GM10248 (cell line): ENCODE data around the gene RECQL5.

ENCODE experiments used
- CTCF ChIA-PET: fragments of 300-600 bp; sonication (Branson Sonifier 250); formaldehyde crosslinking; extraction: SDS; loops from one replicate; lab custom pipeline; 2021; ENCODE audit warnings: antibody characterized with exemption; lab: Yijun Ruan, JAX
- POLR2A ChIA-PET: fragments of 350-650 bp; sonication (Branson Sonifier 250); formaldehyde crosslinking; extraction: SDS; loops from one replicate; lab custom pipeline; 2020; ENCODE audit warnings: antibody characterized with exemption; lab: Yijun Ruan, JAX
- DNase-seq: peaks from one replicate; pipeline ENCODE4 v3.0.0; 2012; ENCODE audit errors: extremely low spot score
- CTCF ChIP-seq: IDR thresholded peaks from 2 replicates; pipeline ENCODE4 v1.5.1; 2012; ENCODE audit warnings: mild to moderate bottlenecking, low read depth; ENCODE audit errors: extremely low read depth, missing control alignments, control extremely low read depth

Gene RECQL5

DNA sequence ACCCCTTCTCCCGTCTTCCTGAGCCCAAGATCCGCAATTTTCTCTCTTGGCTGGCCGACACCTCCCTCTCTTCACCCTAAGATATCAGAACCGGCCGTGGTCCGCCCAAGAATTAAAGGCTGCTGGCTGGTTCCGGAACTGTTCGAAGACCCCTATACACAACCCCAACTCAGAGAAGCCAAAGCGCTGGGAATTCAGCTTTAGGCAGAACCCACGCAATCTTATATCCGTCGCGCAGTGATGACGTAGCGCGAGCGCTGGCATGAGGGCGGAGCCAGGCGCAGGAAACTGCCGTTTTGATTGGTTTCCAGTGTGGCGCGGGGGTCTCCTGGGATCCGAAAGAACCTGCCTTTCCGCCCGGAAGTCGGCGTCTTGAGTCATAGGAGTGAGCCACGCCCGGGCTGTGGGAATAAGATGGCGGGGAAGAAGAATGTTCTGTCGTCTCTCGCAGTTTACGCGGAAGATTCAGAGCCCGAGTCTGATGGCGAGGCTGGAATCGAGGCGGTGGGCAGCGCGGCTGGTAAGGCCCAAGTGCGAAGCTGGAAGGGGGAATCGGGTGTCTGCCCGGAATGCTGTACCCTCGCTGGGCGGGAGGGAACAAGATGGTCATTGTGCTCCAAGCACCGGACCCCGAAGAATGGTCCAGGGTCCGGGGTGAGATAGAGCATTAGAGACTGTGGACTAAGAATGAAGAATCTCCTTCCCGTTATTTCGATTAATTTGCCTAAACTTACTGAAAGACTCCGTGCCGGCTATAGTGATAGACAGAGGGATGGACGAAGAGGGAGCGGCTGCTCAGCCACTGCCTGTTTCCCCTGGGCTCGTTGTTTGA is at the start of gene RECQL5, which contains the start of gene SAP30BP:
Gene RECQL5 (minus strand): TSS at position 196 of the 832 bp plus-strand sequence. CDS start 597 bp downstream, outside the sequence.
Gene SAP30BP (plus strand): TSS at position 380 of the 832 bp plus-strand sequence. CDS start 35 bp downstream, at position 415.
- ChIA-PET POLR2A (no interaction called here), CTCF (interaction anchor here (0.6 to 3.9 kb wide), 13 partner anchors 8 to 86 kb away, joined by 3 to 23 read pairs (median 5); partner anchors contain the start of gene SMIM5)
- no peak for TF ChIP-seq CTCF
- DNase-seq: peak; percentile 94

- no peak for DNase-seq
- POLR2A ChIA-PET: no interaction called here
- TF ChIP-seq CTCF: no peak
- CTCF ChIA-PET: no interaction called here
Observed at GRCh38 chr17:75712446-75712845, 45.5 kb upstream of the RECQL5 start.

DNA sequence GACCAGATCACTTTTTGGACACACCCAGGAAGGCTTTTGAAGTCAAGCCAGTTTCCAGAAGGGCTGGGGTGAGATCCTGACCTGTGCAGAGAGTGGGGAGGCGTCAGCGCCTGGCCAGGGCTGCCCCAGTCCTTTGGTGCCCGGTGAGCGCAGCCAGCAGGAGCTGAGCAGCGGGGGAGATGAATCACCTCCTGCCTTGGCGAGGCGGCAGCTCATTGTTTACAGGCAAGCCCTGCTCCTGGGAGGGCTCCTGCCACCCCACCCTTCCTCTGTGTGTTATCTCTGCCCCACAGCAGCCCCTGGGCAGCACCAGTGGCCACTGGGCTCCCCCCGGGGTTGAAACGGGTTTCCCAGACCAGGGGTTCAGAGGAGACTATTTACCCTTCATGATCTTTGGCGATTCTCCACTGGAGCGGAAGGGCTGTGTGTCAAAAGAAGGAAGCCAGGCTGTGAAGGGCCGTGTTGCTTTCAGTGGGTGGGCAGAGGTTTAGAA is 40.2 kb upstream of the RECQL5 start:
- DNase-seq: no peak
- POLR2A ChIA-PET: interaction anchor here (0.6 kb wide), 1 partner anchor 21 kb away, joined by 3 read pairs; no protein-coding TSS in a partner anchor
- no peak for TF ChIP-seq CTCF
- CTCF ChIA-PET: interaction anchor here (1.6 kb wide), 1 partner anchor 74 kb away, joined by 4 read pairs; the partner anchor contains the start of gene SMIM5

DNA sequence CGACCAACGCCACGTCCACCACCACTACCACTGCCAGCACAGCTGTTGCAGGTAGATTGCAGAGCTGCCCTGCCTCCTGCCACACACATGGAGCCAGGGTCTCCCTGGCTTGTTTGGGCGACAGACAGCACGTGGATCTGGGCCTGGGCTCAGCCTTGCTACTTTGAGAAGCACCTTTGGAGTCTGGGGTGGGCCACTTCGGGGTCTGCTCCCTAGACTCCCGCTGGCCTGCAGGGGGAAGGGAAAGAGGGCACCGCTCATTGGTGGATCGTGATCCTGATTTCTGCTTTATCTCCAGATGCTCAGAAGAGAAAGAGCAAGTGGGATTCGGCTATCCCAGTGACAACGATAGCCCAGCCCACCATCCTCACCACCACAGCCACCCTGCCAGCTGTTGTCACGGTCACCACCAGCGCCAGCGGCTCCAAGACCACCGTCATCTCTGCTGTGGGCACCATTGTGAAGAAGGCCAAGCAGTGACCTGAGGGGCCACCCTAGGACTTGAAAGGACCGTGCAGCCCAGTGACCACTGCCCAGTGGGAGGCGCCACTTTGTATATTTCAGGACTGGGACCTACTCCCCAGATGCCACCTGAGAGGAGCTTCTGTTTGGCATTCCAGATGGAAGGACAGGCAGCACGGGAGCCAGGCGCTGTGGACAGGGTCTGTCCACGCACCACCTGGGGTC is 39.2 kb upstream of the RECQL5 start:
- POLR2A ChIA-PET: no interaction called here
- CTCF ChIA-PET: interaction anchor here (1.3 to 4.0 kb wide), 3 partner anchors 23 to 73 kb away, joined by 3 to 21 read pairs (median 4); partner anchors contain the start of gene SMIM5
- TF ChIP-seq CTCF: no peak
- no peak for DNase-seq

DNA sequence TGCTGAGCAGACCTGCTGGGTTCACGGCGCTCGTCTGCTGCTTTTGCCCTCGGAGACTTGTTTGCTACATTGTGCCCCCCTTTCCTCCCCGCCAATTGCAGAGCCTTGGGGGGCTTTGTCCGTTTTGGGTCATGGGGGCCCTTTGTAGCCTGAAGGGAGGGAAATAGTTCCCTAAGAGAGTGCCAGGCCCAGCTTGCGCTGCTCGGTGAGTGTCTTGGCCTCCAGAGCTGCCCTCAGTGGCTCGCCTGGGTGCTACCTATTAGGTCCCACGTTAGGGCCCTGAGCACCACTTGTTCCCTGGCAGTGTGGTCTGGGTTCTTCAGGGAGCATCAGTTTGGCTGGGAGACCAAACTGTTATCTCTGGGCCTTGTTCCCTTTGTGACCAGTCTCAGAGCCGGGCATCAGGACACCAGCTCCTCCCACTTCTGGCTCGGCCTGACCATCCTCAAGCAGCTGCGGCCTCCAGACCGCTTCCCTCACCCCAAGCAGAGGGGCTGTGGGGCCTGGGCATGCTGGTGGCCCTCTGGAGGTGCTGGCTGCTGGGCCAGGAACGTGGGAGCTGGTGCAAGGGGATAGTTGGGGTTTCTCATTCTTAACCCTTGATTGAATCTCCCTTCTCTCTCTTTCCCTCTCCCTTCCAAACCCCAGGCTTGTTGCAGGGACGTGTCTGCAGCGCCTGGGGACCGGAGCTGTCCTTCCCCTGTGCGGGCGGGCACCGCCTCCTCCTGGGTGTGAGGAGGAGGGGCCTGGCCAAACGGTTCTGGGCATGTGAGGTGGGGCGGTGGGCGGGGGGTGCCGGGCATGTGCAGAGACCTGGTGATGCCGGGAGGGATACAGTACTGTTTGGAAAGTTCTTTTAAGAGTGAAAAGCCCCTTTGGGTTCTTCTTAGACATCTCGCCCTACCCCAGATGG is 38.3 kb upstream of the RECQL5 start:
- POLR2A ChIA-PET: no interaction called here
- CTCF ChIA-PET: interaction anchor here (0.8 to 4.0 kb wide), 6 partner anchors 12 to 261 kb away, joined by 3 to 21 read pairs (median 3); partner anchors contain the start of gene SMIM5
- no peak for TF ChIP-seq CTCF
- no peak for DNase-seq
